NCI-H2029 (cell line): ENCODE results near the gene APC.
A peak's percentile ranks its signal among the peaks of the same experiment; 100 is the strongest.

Experiments used
- DNase-seq: peaks from one replicate; lab custom pipeline; 2025; lab: John Stamatoyannopoulos, UW

Gene APC

DNA sequence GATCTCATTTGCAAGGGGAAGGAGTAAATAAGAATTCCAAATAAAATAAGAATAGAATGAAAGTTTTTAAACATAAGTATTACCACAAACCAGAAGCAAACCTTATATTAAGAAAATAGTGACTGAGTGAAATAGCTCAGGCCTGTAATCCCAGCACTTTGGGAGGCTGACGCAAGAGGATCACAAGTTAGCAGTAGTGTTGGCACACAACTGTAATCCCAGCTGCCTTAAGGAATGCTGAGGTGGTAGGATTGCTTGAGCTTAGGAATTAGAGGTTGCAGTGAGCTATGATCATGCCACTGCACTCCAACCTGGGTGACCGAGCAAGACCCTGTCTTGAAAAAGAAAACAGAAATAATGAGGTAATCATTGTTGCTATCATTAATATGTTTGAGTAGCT lies 47.0 kb downstream of the APC start:
- DNase-seq = no peak

GRCh38 chr5:112787261-112787660 lies 49.6 kb downstream of the APC start:
- no peak for DNase-seq

- DNase-seq = no peak
Measured at GRCh38 chr5:112787896-112788295, 50.2 kb downstream of the APC start.

DNA sequence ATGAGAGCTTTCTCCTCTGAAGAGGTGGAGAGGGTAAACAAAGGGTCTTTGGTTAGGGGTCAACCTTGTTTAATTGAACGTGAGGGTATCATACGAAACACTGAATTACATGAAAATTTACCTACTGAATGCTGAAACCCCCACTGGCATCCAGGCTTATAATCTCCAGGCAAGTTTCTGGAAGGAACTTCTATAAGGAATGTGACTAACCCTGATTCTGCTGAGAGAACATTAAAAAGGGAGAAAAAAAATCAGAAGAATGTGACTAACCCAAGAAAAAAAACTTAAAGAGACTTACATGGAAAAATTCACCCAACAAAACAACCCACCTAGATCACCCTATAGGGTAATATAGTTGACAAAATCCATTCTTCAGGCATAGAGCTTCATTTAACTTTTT lies 55.5 kb downstream of the APC start:
- no peak for DNase-seq

- no peak for DNase-seq
Measured at GRCh38 chr5:112794410-112794809, 56.7 kb downstream of the APC start.

DNA sequence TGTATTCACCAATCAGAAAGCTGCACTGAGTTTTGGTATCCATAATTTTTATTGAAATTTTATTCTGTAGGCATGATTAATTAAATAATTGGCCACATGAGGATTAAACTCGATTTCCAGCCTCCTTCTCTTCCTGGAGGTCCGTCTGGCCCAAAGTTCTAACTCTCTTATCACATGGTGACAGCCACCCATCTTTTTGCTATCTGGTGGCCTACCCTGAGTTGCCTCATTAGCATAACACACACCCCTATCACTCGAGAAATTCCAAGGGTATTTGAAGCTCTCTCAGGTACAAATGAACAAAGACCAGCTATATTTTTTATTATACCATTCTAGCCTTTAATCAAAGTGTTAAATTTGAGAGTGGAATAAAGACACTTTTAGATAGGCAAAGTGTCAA lies 57.7 kb downstream of the APC start:
- no peak for DNase-seq

DNA sequence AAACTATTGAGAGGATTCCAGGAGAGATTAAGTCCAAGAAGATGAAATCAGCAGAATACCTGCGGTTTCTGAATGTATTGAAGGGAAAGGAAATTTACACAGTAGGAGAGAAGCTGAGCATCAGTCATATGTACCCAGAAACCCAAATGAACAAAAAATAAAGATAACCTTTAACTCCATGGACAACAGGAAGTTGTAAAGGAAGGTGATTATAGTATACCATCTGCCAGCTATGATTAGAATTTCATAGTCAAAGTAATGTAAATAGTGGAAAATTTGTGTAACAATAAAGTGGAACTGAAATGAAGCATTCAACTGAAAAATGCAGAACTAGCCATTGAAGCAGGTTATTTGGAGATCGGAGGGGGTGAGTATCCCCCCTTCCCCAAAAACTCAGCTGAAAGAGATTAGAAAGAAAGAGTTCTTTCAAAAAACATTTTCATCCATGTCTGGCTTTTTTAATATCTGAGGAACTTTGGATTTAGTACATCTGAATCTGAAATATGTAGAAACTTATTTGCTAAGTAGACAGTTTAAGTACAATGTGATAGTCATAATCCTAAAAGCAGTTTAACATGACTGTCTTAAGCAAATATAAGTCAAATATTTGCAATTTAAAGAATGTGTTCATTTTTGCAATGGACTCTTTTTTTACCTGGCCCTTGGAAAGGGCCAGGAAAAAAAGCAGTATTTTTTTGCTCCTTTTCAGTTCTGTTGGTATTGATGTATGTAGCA lies 58.4 kb downstream of the APC start:
- DNase-seq = no peak

DNA sequence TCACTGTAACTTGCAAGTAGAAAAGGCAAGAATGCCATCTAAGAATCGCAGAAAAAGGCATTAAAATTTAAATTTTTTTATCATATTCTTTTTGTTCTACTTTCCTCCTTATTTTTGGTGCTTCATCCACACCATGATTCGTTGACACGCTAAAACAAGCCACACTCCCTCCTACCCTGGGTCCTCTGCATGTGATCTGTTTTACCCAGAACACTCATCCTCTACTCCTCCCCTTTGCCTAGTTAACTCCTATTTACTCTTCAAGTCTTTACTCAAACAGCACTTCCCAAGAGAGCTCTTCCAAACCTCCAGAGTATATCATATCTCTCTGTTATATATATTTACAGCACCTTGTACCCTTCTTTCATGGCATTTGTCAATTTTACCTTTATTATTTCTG lies 62.0 kb downstream of the APC start:
- DNase-seq = no peak

DNA sequence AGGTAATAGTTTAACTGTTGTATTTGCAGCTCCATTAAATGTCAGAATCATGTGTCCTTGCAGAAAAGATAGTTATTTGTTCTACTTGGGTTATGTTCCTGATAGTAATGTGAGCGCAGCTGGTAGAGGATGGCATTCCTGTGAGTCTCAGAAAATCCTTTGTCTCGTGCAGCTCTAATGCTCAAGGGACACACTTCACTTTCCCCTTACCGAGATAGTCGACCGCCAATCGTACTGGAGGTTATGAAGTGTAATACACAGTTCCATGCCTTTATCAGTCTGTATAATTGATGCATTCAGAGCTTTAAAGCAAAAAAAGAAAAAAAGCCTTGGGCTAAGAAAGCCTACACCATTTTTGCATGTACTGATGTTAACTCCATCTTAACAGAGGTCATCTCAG lies 63.2 kb downstream of the APC start:
- DNase-seq = no peak

DNA sequence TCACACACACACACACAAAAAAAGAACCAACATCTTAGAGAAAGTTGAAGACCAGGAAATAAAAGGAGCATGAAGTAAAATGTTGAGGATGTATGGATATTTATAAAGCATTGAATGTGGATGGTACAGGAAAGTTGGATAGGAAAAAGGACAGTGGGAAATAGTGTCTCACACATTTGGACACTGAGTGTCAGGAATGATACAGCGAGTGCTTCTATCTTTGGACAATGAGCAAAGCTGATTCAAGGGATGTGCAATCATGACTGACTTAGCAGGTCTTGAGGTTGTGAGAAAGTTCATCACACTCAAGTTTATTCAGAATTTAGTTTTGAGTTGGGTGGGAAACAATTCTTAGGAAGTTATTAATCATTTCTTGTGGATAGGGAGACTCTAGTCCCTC lies 73.3 kb downstream of the APC start:
- no peak for DNase-seq

- no peak for DNase-seq
Measured at GRCh38 chr5:112812549-112812948, 74.9 kb downstream of the APC start.

DNA sequence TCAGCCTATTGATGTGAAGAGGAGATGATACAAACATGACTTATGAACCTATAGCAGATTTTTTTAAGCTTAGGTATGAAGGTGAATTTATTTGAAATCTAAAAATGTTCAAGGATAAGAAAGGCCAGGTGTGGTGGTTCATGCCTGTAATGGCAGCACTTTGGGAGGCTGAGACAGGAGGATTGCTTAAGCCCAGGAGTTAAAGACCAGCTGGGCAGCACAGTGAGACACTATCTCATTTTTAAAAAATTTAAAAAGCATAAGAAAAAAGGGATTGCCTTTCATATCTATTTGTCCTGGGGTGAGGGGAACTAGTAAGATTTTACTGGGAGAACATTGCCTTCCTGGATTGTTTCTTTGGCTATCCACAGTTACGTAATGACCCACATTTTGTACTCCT lies 82.6 kb downstream of the APC start:
- DNase-seq = no peak

DNA sequence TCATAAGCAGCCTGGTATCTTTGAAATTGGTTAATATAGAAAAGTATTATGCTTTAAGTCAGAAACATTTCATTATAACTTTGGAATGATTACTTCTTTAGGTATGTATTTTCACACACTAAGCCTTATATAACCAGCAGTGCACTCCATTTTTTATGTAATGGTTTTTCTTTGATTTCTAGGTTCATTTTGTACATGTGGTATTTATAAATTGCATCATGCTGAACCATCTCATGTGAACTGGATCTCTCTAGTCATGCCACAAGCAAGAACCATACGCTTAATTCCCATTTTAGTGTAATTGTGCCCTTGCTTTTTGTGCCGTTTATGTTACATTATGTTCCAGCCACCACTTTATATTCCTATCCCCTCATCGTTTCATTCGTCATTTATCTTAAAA lies 84.8 kb downstream of the APC start:
- DNase-seq = no peak

DNA sequence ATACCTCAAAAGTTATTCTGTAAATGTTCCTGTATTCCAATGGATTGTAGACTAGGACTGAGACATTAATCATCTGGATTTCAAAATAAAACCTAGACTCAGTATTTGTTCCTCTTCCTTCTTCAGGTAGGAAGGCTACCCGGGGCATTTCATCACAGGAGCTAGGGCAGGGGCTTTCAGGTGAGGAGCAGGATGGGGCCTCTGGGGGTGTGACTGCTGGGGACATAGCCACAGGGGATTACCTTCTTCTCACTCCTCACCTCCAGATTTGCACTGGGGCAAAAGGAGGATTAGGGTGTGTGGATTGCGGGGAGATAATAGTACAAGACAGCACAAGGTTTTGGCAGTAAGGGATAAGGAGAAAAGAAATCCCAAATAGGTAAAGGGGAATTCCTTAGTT lies 85.5 kb downstream of the APC start:
- DNase-seq = no peak

DNA sequence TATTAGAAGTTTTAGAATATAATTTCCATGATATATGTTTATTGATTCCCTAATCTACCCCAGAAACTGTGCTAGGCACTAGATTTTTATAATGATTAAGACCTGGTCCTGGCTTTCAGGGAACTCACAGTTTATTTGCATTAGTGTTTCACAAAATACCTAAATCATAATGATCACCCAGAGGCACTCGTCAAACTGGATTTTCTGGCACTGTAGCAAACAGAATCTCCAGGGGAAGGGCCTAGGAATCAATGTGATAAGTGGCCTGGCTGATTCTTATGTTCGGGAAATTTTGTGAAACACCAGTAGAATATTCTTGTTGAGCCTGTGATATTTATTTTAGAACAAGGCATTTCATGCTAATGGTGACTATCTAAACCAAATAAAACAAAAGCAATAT lies 86.0 kb downstream of the APC start:
- DNase-seq = no peak

GRCh38 chr5:112824197-112824596 lies 86.5 kb downstream of the APC start:
- DNase-seq = no peak

GRCh38 chr5:112830378-112830777 lies 92.7 kb downstream of the APC start:
- DNase-seq = no peak

GRCh38 chr5:112833971-112834370 lies 96.3 kb downstream of the APC start:
- DNase-seq = no peak

DNA sequence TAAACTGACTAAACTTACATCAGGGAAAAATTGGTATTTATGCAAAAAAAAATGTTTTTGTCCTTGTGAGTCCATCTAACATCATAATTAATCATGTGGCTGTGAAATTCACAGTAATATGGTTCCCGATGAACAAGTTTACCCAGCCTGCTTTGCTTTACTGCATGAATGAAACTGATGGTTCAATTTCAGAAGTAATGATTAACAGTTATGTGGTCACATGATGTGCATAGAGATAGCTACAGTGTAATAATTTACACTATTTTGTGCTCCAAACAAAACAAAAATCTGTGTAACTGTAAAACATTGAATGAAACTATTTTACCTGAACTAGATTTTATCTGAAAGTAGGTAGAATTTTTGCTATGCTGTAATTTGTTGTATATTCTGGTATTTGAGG lies 106.8 kb downstream of the APC start:
- DNase-seq = no peak

- no peak for DNase-seq
Measured at GRCh38 chr5:112846556-112846955, 108.9 kb downstream of the APC start.

DNA sequence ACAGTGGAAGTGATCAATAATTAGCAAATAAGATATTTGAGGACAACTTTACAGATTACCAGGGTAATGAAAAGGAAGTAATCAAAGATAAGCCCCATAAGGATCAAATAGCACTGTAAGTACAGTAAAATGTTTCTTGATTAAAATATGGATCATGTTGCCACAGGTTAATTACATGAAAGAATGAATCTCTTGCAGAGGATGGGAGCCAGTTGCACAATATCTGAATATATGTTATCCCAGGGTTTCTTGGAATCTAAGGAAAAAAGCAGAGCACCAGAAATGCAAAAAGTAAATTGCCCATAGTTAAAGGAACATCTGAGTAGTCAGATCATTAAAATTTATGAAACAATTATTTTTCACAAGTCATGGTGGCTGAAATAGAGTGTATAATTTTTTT lies 109.6 kb downstream of the APC start:
- no peak for DNase-seq

DNA sequence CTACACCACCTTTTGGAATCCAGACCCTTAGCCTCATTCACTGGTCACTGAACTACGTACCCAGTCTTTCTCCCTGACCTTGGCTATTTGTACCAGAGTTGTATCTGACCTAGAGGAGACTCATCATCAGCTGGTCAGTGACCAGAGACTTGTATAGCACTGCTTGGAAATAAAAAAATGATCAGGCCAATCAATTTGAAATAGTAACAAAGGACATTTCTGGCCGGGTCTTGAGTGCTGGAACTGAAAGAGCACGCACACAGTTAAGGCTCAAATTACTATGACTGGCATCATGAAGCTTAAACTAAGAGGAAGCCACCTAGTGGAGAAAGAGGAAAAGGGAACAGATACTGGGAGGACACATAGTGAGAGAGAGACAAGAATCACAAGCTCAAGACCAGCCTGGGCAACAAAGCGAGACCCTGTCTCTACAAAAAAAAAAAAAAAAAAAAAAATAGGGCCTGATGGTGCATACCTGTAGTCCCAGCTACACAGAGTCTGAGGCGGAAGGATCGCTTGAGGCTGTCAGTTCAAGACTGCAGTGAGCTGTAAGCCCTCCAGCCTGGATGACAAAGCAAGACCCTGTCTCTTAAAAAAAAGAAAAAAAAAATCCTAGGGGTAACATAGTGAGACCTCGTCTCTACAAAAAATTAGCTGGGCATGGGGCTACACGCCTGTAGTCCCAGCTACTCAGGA lies 110.6 kb downstream of the APC start:
- DNase-seq = peak; percentile 68

GRCh38 chr5:112849912-112850311 lies 112.2 kb downstream of the APC start:
- no peak for DNase-seq

- no peak for DNase-seq
Measured at GRCh38 chr5:112854651-112855050, 117.0 kb downstream of the APC start.
